Pancreas (tissue), 10 donors: Measurements from ENCODE around the gene SORCS2. TPM values are rescaled to one million over a fixed set of nuclear protein-coding genes. Genes with fewer than 3 reads are reported as not detected.
A peak's percentile ranks its signal among the peaks of the same experiment; 100 is the strongest.

Experiments used
- ATAC-seq, 4 donors: fragments of 200-7000 bp; cut with Tn5 transposase; one replicate each; pipeline versions ENCODE4 v1.8.0 to v1.9.1; 2020; ENCODE audit warnings: mild to moderate bottlenecking in 4 of 4, moderate library complexity in 4 of 4
- DNase-seq, 6 donors: peaks; one replicate each; pipeline ENCODE4 v3.0.0-alpha.2; 2020
- FAIRE-seq: peaks from 2 replicates; lab custom pipeline; 2012; peaks lifted over from hg19 to GRCh38; lab: Jason Lieb, UNC
- H3K27ac ChIP-seq, 4 donors: fragments of 200-600 bp; sonication (generic); 1 replicate in 3 of 4; 2 replicates in 1 of 4; pipeline versions ENCODE4 v1.5.0 to v1.8.0; 2020
- H3K27me3 ChIP-seq, 4 donors: fragments of 200-600 bp; one replicate each; pipeline ENCODE4 v1.8.0; 2021
- H3K36me3 ChIP-seq, 3 donors: fragments of 200-600 bp; sonication (generic) in 1 of 3; one replicate each; pipeline versions ENCODE4 v1.5.0 to v1.8.0; 2020 to 2021
- H3K4me1 ChIP-seq, 3 donors: fragments of 200-600 bp; one replicate each; pipeline ENCODE4 v1.8.0; 2021
- H3K4me3 ChIP-seq, 4 donors: fragments of 200-600 bp; sonication (generic) in 2 of 4; one replicate each; pipeline versions ENCODE4 v1.5.0 to v1.8.0; 2020 to 2021
- H3K9me3 ChIP-seq, 4 donors: fragments of 200-600 bp; one replicate each; pipeline ENCODE4 v1.8.0; 2021
- WGBS, 2 donors: extraction: QIAGEN DNeasy Blood & Tissue Kit; methylation state at CpG; one replicate each; pipeline ENCODE4 v1.1.7; 2013; 5-methylcytosine and 5-hydroxymethylcytosine counted together
- intact Hi-C, 3 donors: fragments of 100-400 bp; cut with DNase I; formaldehyde crosslinking; loops; one replicate each; pipeline versions ENCODE4 v1.11.1 to v1.14.2; 2022
- polyA plus RNA-seq, 2 donors: library from polyadenylated mRNA; stranded (reverse); fragments of 200-250 nt; gene quantifications; one replicate each; pipeline ENCODE4 v1.2.3, GENCODE V29; 2013
- total RNA-seq, 6 donors: library from RNA; stranded (reverse); fragmentation: NEBNext Ultra II Directional in 4 of 6; extraction: Animal tissue kit (Norgen Biotek cat#: 25700) in 4 of 6; gene quantifications; one replicate each; pipeline versions ENCODE4 v1.2.1 to v1.2.4, GENCODE V29; 2021 to 2023
- TF ChIP-seq, protein P1 (sequence below), 4 donors: fragments of 200-600 bp; sonication (generic) in 3 of 4; IDR thresholded peaks; one replicate each; pipeline versions ENCODE4 v1.5.0 to v1.8.0; 2021; ENCODE audit warnings: antibody characterized with exemption in 4 of 4
- donor health status: healthy with polysubstance abuse.
- donor health status: DM: no; HTN: no; CAD: no; lungs with moderate emphysema.
- donor health status: DM: no; HTN: no; CAD: no.
- donor health status: control.
- donor health status: control.
- donor health status: Bipolar disorder and iron deficiency.
- donor health status: DM: yes; HTN: yes; CAD: no.
- donor health status: DM: no; HTN: no; CAD: no.
- donor health status: DM: no; HTN: no; CAD: no.
- donor health status: DM: yes; HTN: yes; CAD: no.

SORCS2 gene
- total and polyA plus RNA-seq, 8 donors: 0.14 to 1.7 (median 0.42) TPM

- H3K27ac ChIP-seq: no peak overlapping the region
- no peaks in the 10 kb centered on the region for H3K4me1 ChIP-seq
- no peaks in the 10 kb centered on the region for H3K27me3 ChIP-seq
- 81 to 83% methylated on average over 12 of the region's 12 CpGs for WGBS, 2 donors
- TF ChIP-seq, protein P1, sequence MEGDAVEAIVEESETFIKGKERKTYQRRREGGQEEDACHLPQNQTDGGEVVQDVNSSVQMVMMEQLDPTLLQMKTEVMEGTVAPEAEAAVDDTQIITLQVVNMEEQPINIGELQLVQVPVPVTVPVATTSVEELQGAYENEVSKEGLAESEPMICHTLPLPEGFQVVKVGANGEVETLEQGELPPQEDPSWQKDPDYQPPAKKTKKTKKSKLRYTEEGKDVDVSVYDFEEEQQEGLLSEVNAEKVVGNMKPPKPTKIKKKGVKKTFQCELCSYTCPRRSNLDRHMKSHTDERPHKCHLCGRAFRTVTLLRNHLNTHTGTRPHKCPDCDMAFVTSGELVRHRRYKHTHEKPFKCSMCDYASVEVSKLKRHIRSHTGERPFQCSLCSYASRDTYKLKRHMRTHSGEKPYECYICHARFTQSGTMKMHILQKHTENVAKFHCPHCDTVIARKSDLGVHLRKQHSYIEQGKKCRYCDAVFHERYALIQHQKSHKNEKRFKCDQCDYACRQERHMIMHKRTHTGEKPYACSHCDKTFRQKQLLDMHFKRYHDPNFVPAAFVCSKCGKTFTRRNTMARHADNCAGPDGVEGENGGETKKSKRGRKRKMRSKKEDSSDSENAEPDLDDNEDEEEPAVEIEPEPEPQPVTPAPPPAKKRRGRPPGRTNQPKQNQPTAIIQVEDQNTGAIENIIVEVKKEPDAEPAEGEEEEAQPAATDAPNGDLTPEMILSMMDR (IDR thresholded peaks at IDR 0.05): no peak
- FAIRE-seq (no peak), DNase-seq (no peak), ATAC-seq (no peak)
- no peaks in the 10 kb centered on the region for H3K36me3 ChIP-seq
- intact Hi-C loops: no loop called here
- H3K9me3 ChIP-seq: no peaks in the 10 kb centered on the region
- no peak overlapping the region for H3K4me3 ChIP-seq
Measured at GRCh38 chr4:7513671-7514070, 321.3 kb downstream of the SORCS2 start.

DNA sequence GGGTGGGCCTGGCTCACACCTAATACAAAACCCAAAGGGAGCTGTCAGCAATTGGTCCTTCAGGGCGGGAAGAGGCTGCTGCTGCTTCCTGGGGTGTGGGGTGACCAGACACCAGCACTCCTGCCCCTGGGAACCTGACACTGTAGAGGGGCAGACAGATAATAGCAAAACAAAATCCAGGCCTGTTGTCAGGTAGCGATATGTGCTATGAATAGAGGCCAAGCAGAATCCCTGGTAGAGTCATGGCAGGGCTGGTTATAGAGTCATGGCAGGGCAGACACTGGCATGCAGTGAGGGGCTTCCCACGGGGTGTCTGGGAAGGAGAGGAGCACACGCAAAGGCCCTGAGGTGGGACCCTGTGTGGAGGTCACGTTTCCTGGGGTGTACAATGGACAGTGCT is 321.9 kb downstream of the SORCS2 start:
- ATAC-seq (no peak), DNase-seq (no peak), FAIRE-seq (no peak)
- Histone ChIP-seq H3K36me3 (no peaks in the 10 kb centered on the region), H3K27me3 (no peaks in the 10 kb centered on the region), H3K4me1 (no peaks in the 10 kb centered on the region), H3K9me3 (no peaks in the 10 kb centered on the region), H3K4me3 (no peak overlapping the region), H3K27ac (no peak overlapping the region)
- WGBS, 2 donors: 76 to 83% methylated on average over 5 of the region's 5 CpGs
- TF ChIP-seq, protein P1 (IDR thresholded peaks at IDR 0.05): no peak
- intact Hi-C loops: no loop called here

- DNase-seq (no peak), FAIRE-seq (no peak), ATAC-seq (peak in 1 of 4 donors; percentile 11)
- no peaks in the 10 kb centered on the region for H3K9me3 ChIP-seq
- no peak overlapping the region for H3K27ac ChIP-seq
- no peak overlapping the region for H3K4me3 ChIP-seq
- intact Hi-C loops: no loop called here
- TF ChIP-seq, protein P1 (IDR thresholded peaks at IDR 0.05): no peak
- H3K36me3 ChIP-seq: no peaks in the 10 kb centered on the region
- no peaks in the 10 kb centered on the region for H3K27me3 ChIP-seq
- WGBS, 2 donors: 72 to 74% methylated on average over 4 of the region's 4 CpGs
- no peaks in the 10 kb centered on the region for H3K4me1 ChIP-seq
Measured at GRCh38 chr4:7514789-7515188, 322.5 kb downstream of the SORCS2 start.

GRCh38 chr4:7515390-7515902 is 323.1 kb downstream of the SORCS2 start:
- ATAC-seq (peak; percentile 48 to 75 (median 50)), DNase-seq (peak in 2 of 6 donors; percentile 23 to 39), FAIRE-seq (no peak)
- Histone ChIP-seq H3K27ac (no peak overlapping the region), H3K27me3 (no peaks in the 10 kb centered on the region), H3K36me3 (no peaks in the 10 kb centered on the region), H3K4me1 (no peaks in the 10 kb centered on the region), H3K4me3 (no peak overlapping the region), H3K9me3 (no peaks in the 10 kb centered on the region)
- intact Hi-C loops: no loop called here
- WGBS, 2 donors: 34 to 43% methylated on average over 14 of the region's 14 CpGs
- TF ChIP-seq, protein P1 (IDR thresholded peaks at IDR 0.05): no peak

GRCh38 chr4:7516096-7516772 is 323.9 kb downstream of the SORCS2 start:
- FAIRE-seq (no peak), ATAC-seq (no peak)
- H3K4me3 ChIP-seq: no peak overlapping the region

More at GRCh38 chr4:7516096-7516772, 323.9 kb downstream of the SORCS2 start:
- no peaks in the 10 kb centered on the region for H3K4me1 ChIP-seq
- no peaks in the 10 kb centered on the region for H3K36me3 ChIP-seq
- TF ChIP-seq, protein P1 (IDR thresholded peaks at IDR 0.05): no peak
- no peaks in the 10 kb centered on the region for H3K27me3 ChIP-seq
- intact Hi-C loops: no loop called here
- no peaks in the 10 kb centered on the region for H3K9me3 ChIP-seq
- H3K27ac ChIP-seq: no peak overlapping the region
- WGBS, 2 donors: 48 to 49% methylated on average over 16 of the region's 16 CpGs
- no peak for DNase-seq
